ENCODE measurements around the gene DLG2. TPM values are rescaled to one million over a fixed set of nuclear protein-coding genes. Genes with fewer than 3 reads are reported as not detected.
"Not testable (repeated sequence)": the region's sequence is repeated elsewhere in the genome, so short reads cannot be mapped to it uniquely, and the experiment has no call there.

Gene DLG2
- polyA plus RNA-seq, 6 donors from 2014 or later = 0.93 to 2.4 (median 1.3) TPM

DNA sequence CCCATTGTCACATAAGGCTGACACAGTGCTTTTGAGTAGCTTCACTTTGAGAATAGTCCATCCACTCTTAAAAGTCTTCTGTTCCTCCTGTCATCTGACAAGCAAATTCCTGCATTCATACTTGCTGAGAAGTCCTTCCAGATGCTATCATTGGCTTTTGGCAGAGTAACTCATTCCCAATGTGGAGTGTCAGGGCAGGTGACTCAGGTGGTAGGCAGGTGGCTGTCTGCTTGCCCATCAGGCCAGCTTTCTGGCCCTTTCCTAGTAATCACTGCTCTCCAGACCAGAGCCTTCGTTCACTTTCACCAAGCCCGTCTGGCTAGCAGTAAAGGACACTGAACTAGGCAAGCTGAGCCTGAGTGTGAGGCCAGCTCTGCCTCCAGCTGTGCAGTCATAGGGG, 2178.5 kb downstream of the DLG2 start:
- no peak for ATAC-seq (ENCODE audit: low read depth in 2 of 2)
- no peak for DNase-seq
- H3K27ac Mint-ChIP-seq = peak overlapping the region in 1 of 6 donors; percentile 7
- peaks cover 0 to 2% (median 0%) of the 10 kb centered on the region in 7 donors for H3K9me3 Mint-ChIP-seq
- no peak overlapping the region for H3K4me3 Mint-ChIP-seq
- no peaks in the 10 kb centered on the region for H3K36me3 Mint-ChIP-seq
- peaks cover 0 to 17% (median 7%) of the 10 kb centered on the region in 3 donors for H3K27me3 Mint-ChIP-seq
- H3K4me1 Mint-ChIP-seq = no peaks in the 10 kb centered on the region

- not testable (repeated sequence) for ATAC-seq (ENCODE audit: low read depth in 2 of 2); H3K36me3 Mint-ChIP-seq; DNase-seq; H3K4me3 Mint-ChIP-seq; H3K4me1 Mint-ChIP-seq; H3K9me3 Mint-ChIP-seq; H3K27ac Mint-ChIP-seq
- peaks cover 0 to 17% (median 7%) of the 10 kb centered on the region in 3 donors for H3K27me3 Mint-ChIP-seq
Observed at GRCh38 chr11:83443880-83444279, 2183.3 kb downstream of the DLG2 start.

DNA sequence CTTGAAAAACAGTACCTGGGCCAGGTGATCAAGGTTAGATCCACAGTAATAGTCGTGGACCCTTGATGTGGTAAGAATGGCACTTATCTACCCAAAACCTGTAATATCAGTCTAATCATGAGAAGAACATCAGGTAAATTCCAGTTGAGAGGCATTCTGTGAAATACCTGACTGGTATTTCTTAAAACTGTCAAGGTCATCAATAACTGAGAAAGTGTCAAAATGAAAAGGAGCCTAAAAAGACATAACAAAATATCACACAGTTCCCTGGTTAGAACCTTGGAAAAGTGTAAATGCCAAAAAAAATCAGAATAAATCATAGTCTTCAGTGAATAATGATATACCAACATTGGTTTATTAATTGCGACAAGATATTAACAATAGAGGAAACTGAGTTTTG, 2185.5 kb downstream of the DLG2 start:
- H3K27ac Mint-ChIP-seq = no peak overlapping the region
- peaks cover 0 to 10% (median 0%) of the 10 kb centered on the region in 3 donors for H3K27me3 Mint-ChIP-seq

DNA sequence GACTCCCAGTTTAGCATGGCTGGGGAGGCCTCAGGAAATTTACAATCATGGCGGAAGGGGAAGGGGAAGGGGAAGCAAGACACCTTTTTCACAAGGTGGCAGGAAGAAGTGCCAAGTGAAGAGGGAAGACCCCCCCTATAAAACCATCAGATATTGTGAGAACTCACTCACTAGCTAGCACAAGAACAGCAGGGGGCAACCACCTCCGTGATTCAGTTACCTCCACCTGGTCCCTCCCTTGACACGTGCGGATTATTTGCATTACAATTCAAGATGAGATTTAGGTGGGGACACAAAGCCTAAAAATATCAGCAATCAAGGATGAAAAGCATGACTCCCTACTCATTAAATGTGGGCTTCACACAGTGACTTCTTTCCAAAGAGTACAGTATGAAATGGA, 2186.0 kb downstream of the DLG2 start:
- Mint-ChIP-seq H3K9me3 (no peaks in the 10 kb centered on the region), H3K4me3 (no peak overlapping the region), H3K36me3 (no peaks in the 10 kb centered on the region), H3K27ac (no peak overlapping the region), H3K4me1 (peaks cover 0 to 7% (median 0%) of the 10 kb centered on the region in 3 donors), H3K27me3 (peaks cover 0 to 8% (median 0%) of the 10 kb centered on the region in 3 donors)
- ATAC-seq (ENCODE audit: low read depth in 2 of 2) (no peak), DNase-seq (no peak)

More for the DNA sequence above, 2185.5 kb downstream of the DLG2 start:
- H3K4me3 Mint-ChIP-seq = no peak overlapping the region
- H3K4me1 Mint-ChIP-seq = peaks cover 0 to 7% (median 0%) of the 10 kb centered on the region in 3 donors
- no peaks in the 10 kb centered on the region for H3K36me3 Mint-ChIP-seq
- no peak for ATAC-seq (ENCODE audit: low read depth in 2 of 2)
- no peak for DNase-seq
- H3K9me3 Mint-ChIP-seq = no peaks in the 10 kb centered on the region

DNA sequence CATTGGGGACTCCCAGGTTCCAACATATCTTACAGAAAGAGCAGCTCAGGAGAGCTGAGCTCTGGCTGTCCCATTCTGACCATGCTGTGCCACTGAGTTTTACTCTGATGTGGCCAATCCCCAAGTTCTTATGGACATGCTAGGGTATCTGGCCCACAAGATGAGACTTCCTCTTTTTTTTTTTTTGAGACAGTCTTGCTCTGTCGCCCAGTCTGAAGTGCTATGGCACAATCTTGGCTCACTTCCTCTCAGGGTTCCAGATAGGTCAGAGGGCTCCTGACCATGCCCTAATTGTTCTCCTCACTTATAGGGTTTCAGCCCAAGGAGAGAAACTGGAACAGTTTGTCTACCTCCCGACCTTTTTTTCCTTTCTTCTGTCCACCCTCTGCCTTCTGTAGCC, 2188.7 kb downstream of the DLG2 start:
- Mint-ChIP-seq H3K9me3 (no peaks in the 10 kb centered on the region), H3K36me3 (no peaks in the 10 kb centered on the region), H3K27me3 (peaks cover 0 to 8% (median 0%) of the 10 kb centered on the region in 3 donors), H3K27ac (no peak overlapping the region), H3K4me1 (peaks cover 0 to 7% (median 0%) of the 10 kb centered on the region in 3 donors), H3K4me3 (no peak overlapping the region)
- ATAC-seq (ENCODE audit: low read depth in 2 of 2) = peak; percentile 58 to 70
- no peak for DNase-seq

DNA sequence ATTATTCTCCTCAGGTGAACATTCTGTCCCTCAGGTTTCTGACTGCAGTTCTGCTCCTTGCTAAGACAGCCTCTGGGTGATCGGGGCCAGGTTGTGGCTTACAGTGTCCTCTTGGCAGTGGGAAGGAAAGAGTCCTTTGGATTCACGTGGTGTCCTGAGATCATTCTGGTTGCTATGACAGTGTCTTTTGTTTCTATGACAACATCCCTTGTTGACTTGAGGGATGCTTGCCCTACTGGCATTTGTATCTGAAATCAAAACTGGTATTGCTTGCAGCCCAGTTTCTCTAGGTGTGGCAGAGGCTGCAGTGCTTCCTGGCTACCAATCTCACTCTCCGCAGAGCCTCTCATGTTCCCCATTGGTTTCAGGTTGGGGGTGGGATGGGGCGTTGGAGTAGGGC, 2189.2 kb downstream of the DLG2 start:
- DNase-seq = no peak
- Mint-ChIP-seq H3K4me3 (no peak overlapping the region), H3K4me1 (peaks cover 0 to 7% (median 0%) of the 10 kb centered on the region in 3 donors), H3K27ac (no peak overlapping the region), H3K36me3 (no peaks in the 10 kb centered on the region), H3K9me3 (no peaks in the 10 kb centered on the region), H3K27me3 (peaks cover 0 to 8% (median 0%) of the 10 kb centered on the region in 3 donors)
- ATAC-seq (ENCODE audit: low read depth in 2 of 2) = no peak

GRCh38 chr11:83436855-83437254, 2190.3 kb downstream of the DLG2 start:
- DNase-seq (no peak), ATAC-seq (ENCODE audit: low read depth in 2 of 2) (no peak)
- Mint-ChIP-seq H3K27me3 (peaks cover 0 to 8% (median 0%) of the 10 kb centered on the region in 3 donors), H3K36me3 (no peaks in the 10 kb centered on the region), H3K4me3 (no peak overlapping the region), H3K27ac (no peak overlapping the region), H3K4me1 (peaks cover 0 to 7% (median 0%) of the 10 kb centered on the region in 3 donors), H3K9me3 (no peaks in the 10 kb centered on the region)

DNA sequence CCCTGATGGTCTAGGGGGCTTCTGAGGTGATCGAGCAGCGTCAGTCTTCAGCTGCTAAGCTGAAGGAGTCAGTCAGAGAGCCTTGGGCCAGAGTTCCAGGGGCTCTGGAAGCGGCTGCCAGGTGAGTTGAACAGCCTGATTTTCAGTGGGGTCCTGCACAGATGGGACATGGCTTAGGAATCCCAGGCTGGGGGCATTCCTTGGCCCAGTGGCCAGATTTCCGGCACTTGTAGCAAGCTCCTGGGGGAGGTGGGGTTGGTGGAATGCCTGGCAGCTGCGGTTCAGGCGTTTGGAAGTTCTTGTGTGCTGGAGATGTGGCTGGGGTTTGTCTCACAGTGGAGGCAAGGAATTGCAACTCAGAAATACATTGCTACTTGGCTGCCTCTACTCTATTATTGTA, 2192.3 kb downstream of the DLG2 start:
- not testable (repeated sequence) for ATAC-seq (ENCODE audit: low read depth in 2 of 2); H3K27ac Mint-ChIP-seq; DNase-seq; H3K4me1 Mint-ChIP-seq; H3K9me3 Mint-ChIP-seq; H3K36me3 Mint-ChIP-seq; H3K27me3 Mint-ChIP-seq; H3K4me3 Mint-ChIP-seq

- DNase-seq = no peak
- no peak for ATAC-seq (ENCODE audit: low read depth in 2 of 2)
- H3K27ac Mint-ChIP-seq = no peak overlapping the region
- no peaks in the 10 kb centered on the region for H3K4me1 Mint-ChIP-seq
- H3K9me3 Mint-ChIP-seq = peaks cover 3 to 14% (median 5%) of the 10 kb centered on the region in 7 donors
- peaks cover 0 to 8% (median 0%) of the 10 kb centered on the region in 3 donors for H3K27me3 Mint-ChIP-seq
- H3K4me3 Mint-ChIP-seq = no peak overlapping the region
- H3K36me3 Mint-ChIP-seq = peaks cover 0 to 12% of the 10 kb centered on the region in 2 donors
Observed at GRCh38 chr11:83427943-83428342, 2199.2 kb downstream of the DLG2 start.

GRCh38 chr11:83427501-83427900, 2199.6 kb downstream of the DLG2 start:
- peaks cover 0 to 8% (median 0%) of the 10 kb centered on the region in 3 donors for H3K27me3 Mint-ChIP-seq
- peaks cover 6 to 19% (median 8%) of the 10 kb centered on the region in 7 donors for H3K9me3 Mint-ChIP-seq
- no peak overlapping the region for H3K4me3 Mint-ChIP-seq
- H3K4me1 Mint-ChIP-seq = no peaks in the 10 kb centered on the region
- DNase-seq (no peak), ATAC-seq (ENCODE audit: low read depth in 2 of 2) (no peak)
- H3K36me3 Mint-ChIP-seq = peaks cover 0 to 16% of the 10 kb centered on the region in 2 donors
- H3K27ac Mint-ChIP-seq = no peak overlapping the region

DNA sequence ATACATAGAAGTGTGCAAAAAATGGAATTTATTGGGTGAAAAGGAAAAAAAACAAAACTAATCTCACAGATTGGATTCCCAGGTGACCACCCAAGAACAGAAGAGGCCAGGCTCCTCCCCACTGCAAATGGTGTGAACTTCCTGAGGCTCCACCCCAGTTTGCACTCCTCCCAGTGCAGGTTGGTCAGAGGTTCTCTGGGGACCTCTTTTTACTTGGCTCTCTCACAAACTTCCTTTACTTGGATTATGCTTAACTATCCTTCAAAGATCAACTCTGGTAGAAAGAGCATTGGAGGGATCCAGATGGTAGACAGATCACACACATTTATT, 2202.0 kb downstream of the DLG2 start:
- H3K27ac Mint-ChIP-seq = no peak overlapping the region
- no peak for ATAC-seq (ENCODE audit: low read depth in 2 of 2)
- H3K36me3 Mint-ChIP-seq = peaks cover 0 to 35% of the 10 kb centered on the region in 2 donors
- H3K27me3 Mint-ChIP-seq = peaks cover 6 to 20% (median 13%) of the 10 kb centered on the region in 3 donors
- H3K9me3 Mint-ChIP-seq = peaks cover 18 to 28% (median 25%) of the 10 kb centered on the region in 7 donors
- H3K4me3 Mint-ChIP-seq = no peak overlapping the region
- no peaks in the 10 kb centered on the region for H3K4me1 Mint-ChIP-seq
- DNase-seq = no peak

- DNase-seq = no peak
- no peaks in the 10 kb centered on the region for H3K4me1 Mint-ChIP-seq
- H3K27ac Mint-ChIP-seq = no peak overlapping the region
Observed at GRCh38 chr11:83424376-83425136, 2202.6 kb downstream of the DLG2 start.

DNA sequence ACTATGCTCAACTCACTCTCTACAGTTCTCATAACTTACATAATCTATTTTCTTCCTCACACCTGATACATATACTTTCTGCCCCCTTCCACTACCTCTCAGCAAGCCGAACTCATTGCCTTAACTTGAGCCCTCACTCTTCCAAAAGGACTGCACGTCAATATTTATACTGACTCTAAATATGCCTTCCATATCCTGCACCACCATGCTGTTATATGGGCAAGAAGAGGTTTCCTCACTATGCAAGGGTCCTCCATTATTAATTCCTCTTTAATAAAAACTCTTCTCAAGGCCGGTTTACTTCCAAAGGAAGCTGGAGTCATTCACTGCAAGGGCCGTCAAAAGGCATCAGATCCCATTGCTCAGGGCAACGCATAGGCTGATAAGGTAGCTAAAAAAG, 2204.5 kb downstream of the DLG2 start:
- not testable (repeated sequence) for H3K4me1 Mint-ChIP-seq; DNase-seq; H3K27ac Mint-ChIP-seq; H3K4me3 Mint-ChIP-seq; ATAC-seq (ENCODE audit: low read depth in 2 of 2)
- Mint-ChIP-seq H3K36me3 (peaks cover 0 to 44% of the 10 kb centered on the region in 2 donors), H3K9me3 (peaks cover 20 to 32% (median 25%) of the 10 kb centered on the region in 7 donors), H3K27me3 (peaks cover 6 to 28% (median 20%) of the 10 kb centered on the region in 3 donors)

More at GRCh38 chr11:83424376-83425136, 2202.6 kb downstream of the DLG2 start:
- H3K9me3 Mint-ChIP-seq = peaks cover 20 to 31% (median 25%) of the 10 kb centered on the region in 7 donors
- no peak for ATAC-seq (ENCODE audit: low read depth in 2 of 2)
- peaks cover 6 to 26% (median 18%) of the 10 kb centered on the region in 3 donors for H3K27me3 Mint-ChIP-seq
- H3K36me3 Mint-ChIP-seq = peaks cover 0 to 41% of the 10 kb centered on the region in 2 donors
- no peak overlapping the region for H3K4me3 Mint-ChIP-seq
